Measurements from ENCODE around the gene PIK3CB. TPM values are rescaled to one million over a fixed set of nuclear protein-coding genes. Genes with fewer than 3 reads are reported as not detected.

PIK3CB gene
- total and polyA plus RNA-seq, 2 of the 8 experiments (the other 6 are each of a cell fraction or from before 2014, with no cell fraction given): 8.3 to 35.2 TPM

DNA sequence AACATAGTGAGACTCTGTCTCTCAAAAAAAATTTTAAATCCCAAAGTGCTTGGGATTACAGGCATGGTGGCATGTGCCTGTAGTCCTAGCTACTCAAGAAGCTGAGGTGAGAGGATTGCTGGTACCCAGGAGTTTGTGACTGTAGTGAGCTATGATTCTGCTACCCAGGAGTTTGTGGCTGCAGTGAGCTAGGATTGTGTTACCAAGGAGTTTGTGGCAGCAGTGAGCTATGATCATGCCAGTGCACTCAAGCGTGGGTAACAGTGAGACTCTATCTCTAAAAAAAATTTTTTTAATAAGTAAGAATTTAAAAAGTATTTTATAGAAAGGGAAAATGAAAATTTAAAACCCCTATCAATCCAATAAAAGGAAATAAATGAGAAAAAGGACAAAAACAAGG lies 156.6 kb downstream of the PIK3CB start (continued):
- no peak for TF ChIP-seq SP2 (IDR thresholded peaks at IDR 0.05; ENCODE audit: low read length)
- TF ChIP-seq TAF1 (IDR thresholded peaks at IDR 0.05; ENCODE audit: low read depth, low read length): no peak
- no peak for TF ChIP-seq POLR2AphosphoS5 (IDR thresholded peaks at IDR 0.05; ENCODE audit: low read depth, low read length)
- TF ChIP-seq, protein P1, sequence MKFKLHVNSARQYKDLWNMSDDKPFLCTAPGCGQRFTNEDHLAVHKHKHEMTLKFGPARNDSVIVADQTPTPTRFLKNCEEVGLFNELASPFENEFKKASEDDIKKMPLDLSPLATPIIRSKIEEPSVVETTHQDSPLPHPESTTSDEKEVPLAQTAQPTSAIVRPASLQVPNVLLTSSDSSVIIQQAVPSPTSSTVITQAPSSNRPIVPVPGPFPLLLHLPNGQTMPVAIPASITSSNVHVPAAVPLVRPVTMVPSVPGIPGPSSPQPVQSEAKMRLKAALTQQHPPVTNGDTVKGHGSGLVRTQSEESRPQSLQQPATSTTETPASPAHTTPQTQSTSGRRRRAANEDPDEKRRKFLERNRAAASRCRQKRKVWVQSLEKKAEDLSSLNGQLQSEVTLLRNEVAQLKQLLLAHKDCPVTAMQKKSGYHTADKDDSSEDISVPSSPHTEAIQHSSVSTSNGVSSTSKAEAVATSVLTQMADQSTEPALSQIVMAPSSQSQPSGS (IDR thresholded peaks at IDR 0.05; ENCODE audit: low read length): no peak
- no peak for TF ChIP-seq JUND (IDR thresholded peaks at IDR 0.05; ENCODE audit: low read length)
